Epithelial cell of proximal tubule (primary cell): ENCODE measurements around the gene NRXN3. TPM values are rescaled to one million over a fixed set of nuclear protein-coding genes. Genes with fewer than 3 reads are reported as not detected.

Experiments
- DNase-seq: peaks from one replicate; pipeline ENCODE4 v3.0.0-alpha.2; 2011; ENCODE audit warnings: low read depth
- H3K4me3 ChIP-seq: 2 replicates; pipeline ENCODE4 v1.5.1; 2011; ENCODE audit warnings: low read depth, mild to moderate bottlenecking, low read length
- total RNA-seq: library from RNA; depleted of rRNA; stranded (reverse); fragments of >200 nt; gene quantifications from 2 replicates; pipeline ENCODE4 v1.2.3, GENCODE V29; 2015
- TF ChIP-seq, protein P1 (sequence below): conservative IDR thresholded peaks from 2 replicates; pipeline ENCODE4 v1.5.1; 2012; ENCODE audit warnings: low read depth, mild to moderate bottlenecking, low read length

The NRXN3 gene
- total RNA-seq, 1 donor from 2014 or later, result 1.2 TPM

DNA sequence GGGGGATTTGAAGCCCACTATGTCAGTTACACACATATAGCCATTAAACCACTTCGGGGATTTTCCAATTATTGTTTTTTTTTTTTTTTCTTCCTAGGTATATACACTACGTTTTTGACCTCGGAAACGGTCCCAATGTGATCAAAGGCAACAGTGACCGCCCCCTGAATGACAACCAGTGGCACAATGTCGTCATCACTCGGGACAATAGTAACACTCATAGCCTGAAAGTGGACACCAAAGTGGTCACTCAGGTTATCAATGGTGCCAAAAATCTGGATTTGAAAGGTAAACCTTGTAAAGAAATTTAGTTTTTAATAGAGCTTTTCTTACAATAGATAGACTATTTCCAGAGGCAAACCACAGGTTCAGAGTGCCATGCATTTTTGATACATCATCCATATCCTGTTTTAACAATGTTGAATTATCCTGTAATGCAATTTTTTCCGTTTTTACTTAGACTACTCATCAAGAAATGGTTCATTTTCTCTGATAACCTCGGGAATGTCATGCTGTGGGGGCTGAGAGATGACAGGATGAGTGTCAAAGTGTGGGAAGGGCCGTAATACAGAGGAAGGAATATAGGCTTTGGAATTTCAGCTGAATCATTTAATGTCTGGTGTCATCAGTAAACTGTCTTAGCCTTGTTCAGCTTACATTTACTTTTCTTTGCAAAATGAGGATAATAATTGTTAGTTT is 797.1 kb downstream of the NRXN3 start:
- TF ChIP-seq, protein P1, sequence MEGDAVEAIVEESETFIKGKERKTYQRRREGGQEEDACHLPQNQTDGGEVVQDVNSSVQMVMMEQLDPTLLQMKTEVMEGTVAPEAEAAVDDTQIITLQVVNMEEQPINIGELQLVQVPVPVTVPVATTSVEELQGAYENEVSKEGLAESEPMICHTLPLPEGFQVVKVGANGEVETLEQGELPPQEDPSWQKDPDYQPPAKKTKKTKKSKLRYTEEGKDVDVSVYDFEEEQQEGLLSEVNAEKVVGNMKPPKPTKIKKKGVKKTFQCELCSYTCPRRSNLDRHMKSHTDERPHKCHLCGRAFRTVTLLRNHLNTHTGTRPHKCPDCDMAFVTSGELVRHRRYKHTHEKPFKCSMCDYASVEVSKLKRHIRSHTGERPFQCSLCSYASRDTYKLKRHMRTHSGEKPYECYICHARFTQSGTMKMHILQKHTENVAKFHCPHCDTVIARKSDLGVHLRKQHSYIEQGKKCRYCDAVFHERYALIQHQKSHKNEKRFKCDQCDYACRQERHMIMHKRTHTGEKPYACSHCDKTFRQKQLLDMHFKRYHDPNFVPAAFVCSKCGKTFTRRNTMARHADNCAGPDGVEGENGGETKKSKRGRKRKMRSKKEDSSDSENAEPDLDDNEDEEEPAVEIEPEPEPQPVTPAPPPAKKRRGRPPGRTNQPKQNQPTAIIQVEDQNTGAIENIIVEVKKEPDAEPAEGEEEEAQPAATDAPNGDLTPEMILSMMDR, result no peak
- no peak overlapping the region for H3K4me3 ChIP-seq
- no peak for DNase-seq

DNA sequence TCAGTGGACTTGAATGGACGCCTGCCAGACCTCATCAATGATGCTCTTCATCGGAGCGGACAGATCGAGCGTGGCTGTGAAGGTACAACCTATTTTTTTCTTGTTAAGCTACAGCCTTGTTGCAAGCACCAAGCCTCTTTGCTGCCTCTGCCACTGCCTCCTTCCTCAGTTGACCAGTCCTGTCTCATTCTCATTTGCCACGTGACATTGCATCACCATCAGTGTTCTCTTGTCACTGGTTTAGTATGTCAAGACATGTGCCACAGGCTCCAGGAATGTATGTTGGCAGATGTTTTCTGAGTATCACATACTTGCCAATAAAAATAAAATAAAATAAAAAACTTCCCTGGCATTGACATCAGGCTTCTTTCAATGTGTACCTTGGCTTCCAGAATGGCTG is 798.1 kb downstream of the NRXN3 start:
- no peak for DNase-seq
- TF ChIP-seq, protein P1, result no peak
- H3K4me3 ChIP-seq, result no peak overlapping the region

DNA sequence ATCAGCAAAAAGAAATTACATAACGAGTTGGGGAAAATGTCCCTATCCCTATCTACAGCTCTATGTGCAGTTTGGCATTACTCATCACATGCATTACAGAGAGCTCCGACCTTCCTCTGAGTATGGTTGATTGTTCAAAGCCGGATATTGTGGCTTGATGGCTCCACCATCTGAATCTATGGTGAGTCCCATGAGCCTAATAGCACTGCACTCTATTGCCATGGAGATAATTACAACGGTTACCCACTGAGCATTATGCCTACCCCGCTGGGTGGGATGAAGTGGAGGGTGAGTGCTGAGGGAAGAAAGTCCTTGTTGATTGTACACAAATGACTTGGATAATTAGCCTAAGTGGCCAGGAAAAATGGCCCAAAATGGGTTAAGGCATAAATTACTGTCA is 800.5 kb downstream of the NRXN3 start:
- no peak for DNase-seq
- TF ChIP-seq, protein P1, result no peak

GRCh38 chr14:78972440-78972839 is 802.3 kb downstream of the NRXN3 start:
- H3K4me3 ChIP-seq, result no peak overlapping the region
- TF ChIP-seq, protein P1, result no peak
- no peak for DNase-seq

More for the DNA sequence above, 800.5 kb downstream of the NRXN3 start:
- no peak overlapping the region for H3K4me3 ChIP-seq

GRCh38 chr14:78974691-78975090 is 804.5 kb downstream of the NRXN3 start:
- DNase-seq, result no peak
- H3K4me3 ChIP-seq, result no peak overlapping the region
- TF ChIP-seq, protein P1, result no peak

- no peak overlapping the region for H3K4me3 ChIP-seq
- TF ChIP-seq, protein P1, result no peak
- no peak for DNase-seq
These were observed 805.6 kb downstream of the NRXN3 start for GRCh38 chr14:78975734-78976133.

DNA sequence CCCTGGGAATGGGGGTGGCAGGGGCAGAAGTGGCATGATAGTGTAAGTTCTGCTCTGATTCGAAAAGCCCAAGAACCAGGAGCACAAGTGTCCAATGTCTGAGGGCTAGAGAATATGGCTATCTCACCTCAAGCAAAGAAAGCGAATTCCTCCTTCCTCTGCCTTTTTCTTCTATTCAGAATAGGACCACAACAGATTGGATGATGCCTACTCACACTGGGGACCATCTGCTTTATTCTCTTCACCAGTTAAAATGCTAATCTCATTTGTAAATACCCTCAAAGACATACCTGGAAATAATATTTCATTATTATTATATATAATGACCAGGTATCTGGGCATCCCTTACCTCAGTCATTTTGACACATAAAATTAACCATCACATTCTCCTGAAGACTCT is 808.7 kb downstream of the NRXN3 start:
- TF ChIP-seq, protein P1, result no peak
- no peak overlapping the region for H3K4me3 ChIP-seq
- no peak for DNase-seq
